ENCODE results near the gene MPP1.

- TF ChIP-seq REST (IDR thresholded peaks at IDR 0.05; ENCODE audit: insufficient read depth in 1 of 2, low read depth in 2 of 2, low read length in 1 of 2): no peak
- no peak for TF ChIP-seq CTCF (IDR thresholded peaks at IDR 0.05)
- no peak for TF ChIP-seq POLR2AphosphoS5 (IDR thresholded peaks at IDR 0.05; ENCODE audit: low read depth, low read length)
- no peak for TF ChIP-seq SIN3A (IDR thresholded peaks at IDR 0.05; ENCODE audit: borderline replicate concordance, insufficient read depth, low read depth, low read length)
These were observed 4.8 kb upstream of the MPP1 start for GRCh38 chrX:154809939-154810665.
